Natural killer cell treated with Interleukin-12 subunit alpha and Interleukin-12 subunit beta and Interleukin-15 and Interleukin-18, amount 100 ng/mL, for 72 hours (primary cell): ENCODE data around the gene AAK1. TPM values are rescaled to one million over a fixed set of nuclear protein-coding genes. Genes with fewer than 3 reads are reported as not detected.
"Not testable (repeated sequence)": the region's sequence is repeated elsewhere in the genome, so short reads cannot be mapped to it uniquely, and the experiment has no call there.

Experiments used
- ATAC-seq, 2 donors: fragments of 150-1000 bp; cut with Tn5 transposase in 1 of 2; sonication (Bioruptor Pico), chemical (Tn5 transposase) in 1 of 2; 2 replicates each; pipeline ENCODE4 v1.10.0; 2021
- DNase-seq: peaks from one replicate; pipeline ENCODE4 v3.0.0; 2022; ENCODE audit warnings: low spot score
- H3K27ac Mint-ChIP-seq, 2 donors: 1 replicate in 1 of 2; 2 replicates in 1 of 2; pipeline ENCODE4 v1.8.0; 2022; ENCODE audit warnings: mixed read lengths in 2 of 2, mild to moderate bottlenecking in 1 of 2, moderate library complexity in 1 of 2
- H3K27me3 Mint-ChIP-seq, 2 donors: 1 replicate in 1 of 2; 2 replicates in 1 of 2; pipeline ENCODE4 v1.8.0; 2022; ENCODE audit warnings: mixed read lengths in 2 of 2
- H3K36me3 Mint-ChIP-seq: one replicate; pipeline ENCODE4 v1.8.0; 2022; ENCODE audit warnings: mixed read lengths
- H3K4me1 Mint-ChIP-seq, 2 donors: 1 replicate in 1 of 2; 2 replicates in 1 of 2; pipeline ENCODE4 v1.8.0; 2022; ENCODE audit warnings: low read depth in 2 of 2, mixed read lengths in 2 of 2, mild to moderate bottlenecking in 1 of 2
- H3K4me3 Mint-ChIP-seq: one replicate; pipeline ENCODE4 v1.8.0; 2022; ENCODE audit warnings: mixed read lengths
- H3K9me3 Mint-ChIP-seq: 2 replicates; pipeline ENCODE4 v1.8.0; 2022; ENCODE audit warnings: mixed read lengths
- total RNA-seq, 2 donors: library from RNA; stranded (reverse); gene quantifications; one replicate each; pipeline ENCODE4 v1.2.3, GENCODE V29; 2022

The AAK1 gene
- total RNA-seq, 2 donors from 2014 or later = 97.1 to 114 TPM

GRCh38 chr2:69429491-69430183 lies 213.9 kb downstream of the AAK1 start:
- H3K36me3 Mint-ChIP-seq = no peaks in the 10 kb centered on the region
- H3K27me3 Mint-ChIP-seq = no peaks in the 10 kb centered on the region
- H3K4me1 Mint-ChIP-seq = peaks cover 2 to 3% of the 10 kb centered on the region in 2 donors
- no peak overlapping the region for H3K27ac Mint-ChIP-seq
- H3K9me3 Mint-ChIP-seq = no peaks in the 10 kb centered on the region
- no peak for ATAC-seq
- no peak overlapping the region for H3K4me3 Mint-ChIP-seq
- DNase-seq = no peak

DNA sequence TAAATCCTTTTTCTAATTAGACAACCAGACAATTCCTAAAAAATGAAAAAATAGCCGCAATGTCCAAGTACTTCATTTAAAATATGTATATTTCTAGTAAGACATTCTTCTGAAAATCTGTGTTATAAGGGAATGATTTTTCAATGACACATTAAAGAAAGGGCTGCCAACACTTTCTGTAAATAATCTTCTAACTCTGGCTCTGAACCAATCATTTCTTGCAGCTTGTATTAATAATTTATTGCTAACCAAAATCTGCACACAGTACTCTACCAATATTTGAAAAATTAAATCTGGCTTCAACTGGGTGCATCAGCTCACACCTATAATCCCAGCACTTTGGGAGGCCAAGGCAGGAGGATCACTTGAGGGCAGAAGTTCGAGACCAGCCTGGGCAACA lies 214.6 kb downstream of the AAK1 start:
- Mint-ChIP-seq H3K4me1 (peaks cover 0 to 2% of the 10 kb centered on the region in 2 donors), H3K36me3 (no peaks in the 10 kb centered on the region), H3K4me3 (no peak overlapping the region), H3K27me3 (no peaks in the 10 kb centered on the region), H3K27ac (no peak overlapping the region), H3K9me3 (no peaks in the 10 kb centered on the region)
- DNase-seq = no peak
- no peak for ATAC-seq

DNA sequence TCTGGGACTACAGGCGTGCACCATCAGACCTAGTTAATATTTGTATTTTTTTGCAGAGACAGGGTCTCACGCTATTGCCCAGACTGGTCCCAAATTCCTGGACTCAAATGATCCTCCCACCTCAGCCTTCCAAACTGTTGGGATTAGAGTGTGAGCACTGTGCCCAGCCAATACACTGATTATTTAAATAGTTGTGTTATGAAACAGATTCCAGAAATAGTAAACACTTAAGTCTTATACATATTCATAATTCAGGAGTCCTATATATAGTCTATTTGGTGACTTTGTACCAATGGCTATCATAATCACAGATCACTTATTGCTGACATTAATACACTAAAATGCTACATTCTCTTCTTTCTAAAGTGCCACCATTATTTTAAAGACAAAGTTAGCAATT lies 219.1 kb downstream of the AAK1 start:
- no peak for ATAC-seq
- Mint-ChIP-seq H3K9me3 (no peaks in the 10 kb centered on the region), H3K27ac (no peak overlapping the region), H3K36me3 (peaks cover 4% of the 10 kb centered on the region), H3K27me3 (no peaks in the 10 kb centered on the region), H3K4me3 (no peak overlapping the region), H3K4me1 (peaks cover 0 to 2% of the 10 kb centered on the region in 2 donors)
- DNase-seq = no peak

DNA sequence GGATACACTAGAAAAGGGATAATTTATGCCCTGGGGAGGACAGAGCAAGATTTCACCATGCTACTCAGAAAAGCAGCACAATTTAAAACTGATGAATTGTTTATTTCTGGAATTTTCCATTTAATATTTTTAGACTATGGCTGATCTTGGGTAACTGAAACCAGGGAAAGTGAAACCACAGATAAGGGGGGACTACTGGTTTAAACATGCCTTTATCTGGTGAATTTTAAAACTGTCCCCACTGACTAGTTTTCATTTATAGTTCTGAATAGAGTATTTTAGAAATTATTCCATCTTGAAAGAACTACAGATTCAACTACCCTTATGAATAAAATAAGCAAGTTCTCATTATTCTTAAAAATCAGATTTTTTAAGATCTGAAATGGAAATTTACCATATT lies 221.3 kb downstream of the AAK1 start:
- no peaks in the 10 kb centered on the region for H3K9me3 Mint-ChIP-seq
- ATAC-seq (no peak), DNase-seq (no peak)
- H3K4me1 Mint-ChIP-seq = peaks cover 0 to 2% of the 10 kb centered on the region in 2 donors
- no peak overlapping the region for H3K4me3 Mint-ChIP-seq
- no peaks in the 10 kb centered on the region for H3K27me3 Mint-ChIP-seq
- no peak overlapping the region for H3K27ac Mint-ChIP-seq
- peaks cover 9% of the 10 kb centered on the region for H3K36me3 Mint-ChIP-seq

GRCh38 chr2:69419111-69419510 lies 224.4 kb downstream of the AAK1 start:
- DNase-seq, H3K4me3 Mint-ChIP-seq, H3K36me3 Mint-ChIP-seq, H3K27me3 Mint-ChIP-seq, H3K4me1 Mint-ChIP-seq, ATAC-seq, H3K9me3 Mint-ChIP-seq, H3K27ac Mint-ChIP-seq: not testable (repeated sequence)

GRCh38 chr2:69416147-69416546 lies 227.4 kb downstream of the AAK1 start:
- H3K4me1 Mint-ChIP-seq = no peaks in the 10 kb centered on the region
- ATAC-seq (no peak), DNase-seq (no peak)
- no peak overlapping the region for H3K4me3 Mint-ChIP-seq
- H3K27me3 Mint-ChIP-seq = no peaks in the 10 kb centered on the region
- no peaks in the 10 kb centered on the region for H3K9me3 Mint-ChIP-seq
- no peak overlapping the region for H3K27ac Mint-ChIP-seq
- H3K36me3 Mint-ChIP-seq = peaks cover 9% of the 10 kb centered on the region

Other genes with a start within 250 kb of the AAK1 start
- 10 to 100 TPM; 25.3 to 34.6 TPM for gene NFU1, start 206.3 kb downstream of the AAK1 start, total RNA-seq
- gene ANXA4, start 98.4 kb upstream of the AAK1 start, total RNA-seq = 10 to 100 TPM; 15.2 to 21.7 TPM
- 10 to 100 TPM; 18.6 to 36.7 TPM for gene GMCL1, start 185.9 kb upstream of the AAK1 start, total RNA-seq